K562 (cell line): ENCODE data around the gene CSNK2A1. TPM values are rescaled to one million over a fixed set of nuclear protein-coding genes. Genes with fewer than 3 reads are reported as not detected.

ENCODE experiments used
- ATF1 ChIP-seq, 2 experiments: fragments of 450-650 bp in 1 of 2; IDR thresholded peaks; 2 replicates each; pipeline ENCODE4 v1.6.1; 2016; ENCODE audit warnings: missing compliant biosample characterization in 1 of 2, missing genetic modification characterization in 1 of 2
- BDP1 ChIP-seq: IDR thresholded peaks from 3 replicates; pipeline ENCODE4 v1.6.1; 2011; ENCODE audit not compliant: insufficient read length, insufficient read depth
- CXXC5 ChIP-seq: fragments of 250-450 bp; sonication (Bioruptor Pico); IDR thresholded peaks from 2 replicates; pipeline ENCODE4 v1.8.0; 2022; ENCODE audit warnings: inconsistent platforms, mild to moderate bottlenecking, moderate library complexity
- HNRNPL ChIP-seq: fragments of 200-400 bp; formaldehyde crosslinking; IDR thresholded peaks from 2 replicates; pipeline ENCODE4 v1.6.1; 2017; ENCODE audit warnings: low read depth, mild to moderate bottlenecking, low read length
- KDM5B ChIP-seq: fragments of 200-600 bp; sonication (generic); IDR thresholded peaks from 2 replicates; pipeline ENCODE4 v1.6.1; 2012; ENCODE audit warnings: low read depth, mild to moderate bottlenecking, moderate library complexity, low read length, control low read depth, inconsistent platforms; ENCODE audit not compliant: insufficient replicate concordance
- NCOA6 ChIP-seq: fragments of 450-650 bp; IDR thresholded peaks from 2 replicates; pipeline ENCODE4 v1.6.1; 2017; ENCODE audit warnings: mild to moderate bottlenecking
- NEUROD1 ChIP-seq: fragments of 150-350 bp; IDR thresholded peaks from 2 replicates; pipeline ENCODE4 v1.6.1; 2014; ENCODE audit warnings: borderline replicate concordance, low read length, low read depth; ENCODE audit not compliant: partially characterized antibody
- POLR2A ChIP-seq: fragments of 450-650 bp; conservative IDR thresholded peaks from 2 replicates; pipeline ENCODE4 v1.6.1; 2016
- RAD21 ChIP-seq, 2 experiments: fragments of 250-450 bp in 1 of 2; fragments of 450-650 bp in 1 of 2; sonication (Bioruptor Pico) in 1 of 2; formaldehyde crosslinking in 1 of 2; IDR thresholded peaks in 1 of 2; conservative IDR thresholded peaks in 1 of 2; 2 replicates each; pipeline versions ENCODE4 v1.4.0 to v1.8.0; 2020 to 2022; ENCODE audit warnings: mild to moderate bottlenecking in 2 of 2, moderate library complexity in 1 of 2
- SAP30 ChIP-seq: fragments of 200-600 bp; sonication (generic); IDR thresholded peaks from 2 replicates; pipeline ENCODE4 v1.6.1; 2012; ENCODE audit warnings: borderline replicate concordance, low read depth, mild to moderate bottlenecking, moderate library complexity, low read length, control low read depth, inconsistent platforms; ENCODE audit not compliant: insufficient read depth, poor library complexity, severe bottlenecking
- SMC3 ChIP-seq: conservative IDR thresholded peaks from 2 replicates; pipeline ENCODE4 v1.6.1; 2011; ENCODE audit warnings: low read depth, low read length, improper control_type of control experiment; ENCODE audit not compliant: insufficient read depth
- SP1 ChIP-seq: sonication (generic); formaldehyde crosslinking; IDR thresholded peaks from 2 replicates; pipeline ENCODE4 v1.8.1; 2022; ENCODE audit warnings: mild to moderate bottlenecking, missing genetic modification reagents
- VEZF1 ChIP-seq: fragments of 200-800 bp; sonication (Bioruptor generic); IDR thresholded peaks from 2 replicates; pipeline ENCODE4 v1.6.1; 2017; ENCODE audit warnings: missing genetic modification characterization, missing compliant biosample characterization
- ZBED1 ChIP-seq: IDR thresholded peaks from 2 replicates; pipeline ENCODE4 v1.6.1; 2014
- ZBTB40 ChIP-seq, 2 experiments: fragments of 450-650 bp in 1 of 2; sonication (generic) in 1 of 2; formaldehyde crosslinking in 1 of 2; IDR thresholded peaks; 2 replicates each; pipeline versions ENCODE4 v1.7.1 to v1.9.0; 2016 to 2022; ENCODE audit warnings: inconsistent platforms in 1 of 2, mild to moderate bottlenecking in 1 of 2, missing genetic modification reagents in 1 of 2
- ZNF282 ChIP-seq: sonication (generic); formaldehyde crosslinking; IDR thresholded peaks from 2 replicates; pipeline ENCODE4 v1.8.1; 2023; ENCODE audit warnings: missing genetic modification reagents
- polyA plus RNA-seq, 8 experiments: library from polyadenylated mRNA; depleted of rRNA in 4 of 8; stranded (reverse) in 5 of 8; unstranded in 3 of 8; fragments of >200 nt; fragmentation: Nextera tagmentation in 2 of 8; fragmentation: Illumina TruSeq in 1 of 8; extraction: Ambion mirVana in 2 of 8; extraction: Trizol in 1 of 8; gene quantifications; 2 replicates each; pipeline versions ENCODE4 v1.2.1 to v1.2.3, GENCODE V29; 2011 to 2014; ENCODE audit warnings: inconsistent platforms in 1 of 8, missing spikeins in 1 of 8
- total RNA-seq, 7 experiments: library from RNA; depleted of rRNA in 6 of 7; stranded (reverse); fragments of >200 nt in 6 of 7; fragmentation: Illumina TruSeq in 2 of 7; extraction: Trizol in 2 of 7; gene quantifications; 2 replicates each; pipeline versions ENCODE4 v1.2.1 to v1.2.3, GENCODE V29; 2011 to 2021; ENCODE audit warnings: low replicate concordance in 1 of 7

Gene CSNK2A1
- total and polyA plus RNA-seq, 9 of the 15 experiments (the other 6 are each of a cell fraction or from before 2014, with no cell fraction given): 71.0 to 251 (median 103) TPM

- TF ChIP-seq ZBTB40 (IDR thresholded peaks at IDR 0.05) (no peak), ZBTB40 (CRISPR knock-in tag; IDR thresholded peaks at IDR 0.05) (no peak), SP1 (CRISPR knock-in tag) (peak; percentile 62; the same call in 1 of the 2 replicates), POLR2A (no peak), SMC3 (peak; percentile 67), CXXC5 (peak; percentile 38; the same call in 1 of the 2 replicates), ATF1 (CRISPR knock-in tag; IDR thresholded peaks at IDR 0.05) (no peak), ATF1 (tag; IDR thresholded peaks at IDR 0.05) (peak; percentile 63), RAD21 (CRISPR knock-in tag; conservative IDR thresholded peaks at IDR 0.05 in 1 of 2, IDR thresholded peaks at IDR 0.05 in 1 of 2) (peak; percentile 73 to 74), KDM5B (no peak), BDP1 (no peak), NEUROD1 (no peak), SAP30 (no peak), VEZF1 (peak; percentile 29; the same call in 1 of the 2 replicates), NCOA6 (no peak), ZBED1 (no peak), HNRNPL (no peak), ZNF282 (no peak)
These were observed 112.3 kb downstream of the CSNK2A1 start (continued) for GRCh38 chr20:431012-431904.
